NB4 (cell line): ENCODE data around the gene ARSH.
A peak's percentile ranks its signal among the peaks of the same experiment; 100 is the strongest.

ENCODE experiments used
- DNase-seq: peaks from one replicate; pipeline ENCODE4 v3.0.0; 2010; ENCODE audit warnings: low read depth
- H3K4me3 ChIP-seq: one replicate; pipeline ENCODE4 v1.5.1; 2011; ENCODE audit warnings: mild to moderate bottlenecking, low read depth, low read length, moderate library complexity
- MYC ChIP-seq: IDR thresholded peaks from 2 replicates; pipeline ENCODE4 v1.6.1; 2011; ENCODE audit warnings: low read depth, low read length
- POLR2A ChIP-seq: IDR thresholded peaks from 2 replicates; pipeline ENCODE4 v1.6.1; 2011; ENCODE audit warnings: mild to moderate bottlenecking; ENCODE audit not compliant: insufficient read length; ENCODE audit errors: extremely low read depth
- TF ChIP-seq, protein P1 (sequence below): IDR thresholded peaks from 2 replicates; pipeline ENCODE4 v1.6.1; 2011; ENCODE audit warnings: low read depth, low read length
- TF ChIP-seq, protein P2 (sequence below): IDR thresholded peaks from one replicate; pipeline ENCODE4 v1.5.1; 2012; ENCODE audit warnings: low read depth, low read length

ARSH gene

DNA sequence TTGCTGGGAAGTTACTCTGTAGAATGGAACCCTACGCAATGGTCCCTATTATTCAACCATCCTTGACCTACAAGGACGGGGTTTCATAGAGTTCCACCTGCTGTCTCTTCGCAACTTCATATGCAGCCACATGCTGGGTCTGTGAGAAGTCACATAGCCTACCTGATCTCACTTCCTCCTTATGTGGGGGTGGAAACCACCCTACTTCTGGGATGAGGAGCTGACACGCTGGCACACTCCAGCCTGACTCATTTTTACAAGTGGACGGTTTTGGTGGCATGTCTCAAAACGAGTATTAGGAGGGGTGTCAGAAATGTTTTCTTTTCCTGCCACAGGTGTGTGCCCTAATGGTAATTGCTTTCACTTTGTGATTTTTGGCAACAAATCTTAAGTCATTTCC is 40.4 kb upstream of the ARSH start:
- TF ChIP-seq MYC (no peak), POLR2A (no peak)
- TF ChIP-seq, protein P1, sequence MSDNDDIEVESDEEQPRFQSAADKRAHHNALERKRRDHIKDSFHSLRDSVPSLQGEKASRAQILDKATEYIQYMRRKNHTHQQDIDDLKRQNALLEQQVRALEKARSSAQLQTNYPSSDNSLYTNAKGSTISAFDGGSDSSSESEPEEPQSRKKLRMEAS, result no peak
- TF ChIP-seq, protein P2, sequence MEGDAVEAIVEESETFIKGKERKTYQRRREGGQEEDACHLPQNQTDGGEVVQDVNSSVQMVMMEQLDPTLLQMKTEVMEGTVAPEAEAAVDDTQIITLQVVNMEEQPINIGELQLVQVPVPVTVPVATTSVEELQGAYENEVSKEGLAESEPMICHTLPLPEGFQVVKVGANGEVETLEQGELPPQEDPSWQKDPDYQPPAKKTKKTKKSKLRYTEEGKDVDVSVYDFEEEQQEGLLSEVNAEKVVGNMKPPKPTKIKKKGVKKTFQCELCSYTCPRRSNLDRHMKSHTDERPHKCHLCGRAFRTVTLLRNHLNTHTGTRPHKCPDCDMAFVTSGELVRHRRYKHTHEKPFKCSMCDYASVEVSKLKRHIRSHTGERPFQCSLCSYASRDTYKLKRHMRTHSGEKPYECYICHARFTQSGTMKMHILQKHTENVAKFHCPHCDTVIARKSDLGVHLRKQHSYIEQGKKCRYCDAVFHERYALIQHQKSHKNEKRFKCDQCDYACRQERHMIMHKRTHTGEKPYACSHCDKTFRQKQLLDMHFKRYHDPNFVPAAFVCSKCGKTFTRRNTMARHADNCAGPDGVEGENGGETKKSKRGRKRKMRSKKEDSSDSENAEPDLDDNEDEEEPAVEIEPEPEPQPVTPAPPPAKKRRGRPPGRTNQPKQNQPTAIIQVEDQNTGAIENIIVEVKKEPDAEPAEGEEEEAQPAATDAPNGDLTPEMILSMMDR, result no peak
- no peak overlapping the region for H3K4me3 ChIP-seq
- peak; percentile 21 for DNase-seq

DNA sequence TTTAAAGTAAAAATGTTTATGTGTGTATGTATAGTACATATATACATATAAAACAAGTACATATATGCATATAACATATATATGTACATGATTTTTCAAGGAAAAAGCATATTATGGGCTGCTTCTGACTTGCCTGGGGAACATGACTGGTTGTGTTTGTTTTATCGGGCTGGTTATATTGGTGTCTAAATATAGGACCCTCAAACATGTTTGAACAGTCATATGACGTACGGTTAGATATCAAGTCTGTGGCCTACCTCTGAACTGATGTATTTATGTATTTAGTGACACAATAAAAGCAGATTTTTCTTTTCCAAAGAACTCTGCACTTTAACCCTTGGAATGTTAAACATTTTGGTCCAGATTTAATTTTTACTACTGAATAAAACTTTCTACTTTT is 39.3 kb upstream of the ARSH start:
- TF ChIP-seq, protein P2, result no peak
- TF ChIP-seq POLR2A (no peak), MYC (no peak)
- TF ChIP-seq, protein P1, result no peak
- no peak overlapping the region for H3K4me3 ChIP-seq
- DNase-seq, result no peak

DNA sequence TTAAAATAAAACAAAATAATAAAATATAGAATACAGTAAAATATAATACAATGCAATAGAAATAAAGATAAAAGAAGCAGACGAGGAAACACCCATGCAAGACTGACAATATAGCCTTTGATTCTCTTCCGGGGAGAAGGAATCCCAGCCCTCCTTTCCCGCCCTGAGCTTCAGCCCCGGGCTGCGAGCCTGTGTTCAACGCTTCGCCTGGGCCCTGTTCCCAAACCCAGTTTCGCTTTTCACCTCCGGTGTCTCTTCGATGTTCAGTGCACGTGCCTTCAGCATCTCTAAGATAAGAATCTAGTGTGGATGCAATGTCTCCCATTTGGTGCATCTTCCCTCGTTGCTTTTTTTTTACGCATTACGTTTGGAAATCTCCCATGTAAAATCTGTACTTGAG is 38.8 kb upstream of the ARSH start:
- TF ChIP-seq, protein P2, result no peak
- TF ChIP-seq MYC, result no peak
- TF ChIP-seq, protein P1, result no peak
- DNase-seq, result no peak
- no peak overlapping the region for H3K4me3 ChIP-seq

DNA sequence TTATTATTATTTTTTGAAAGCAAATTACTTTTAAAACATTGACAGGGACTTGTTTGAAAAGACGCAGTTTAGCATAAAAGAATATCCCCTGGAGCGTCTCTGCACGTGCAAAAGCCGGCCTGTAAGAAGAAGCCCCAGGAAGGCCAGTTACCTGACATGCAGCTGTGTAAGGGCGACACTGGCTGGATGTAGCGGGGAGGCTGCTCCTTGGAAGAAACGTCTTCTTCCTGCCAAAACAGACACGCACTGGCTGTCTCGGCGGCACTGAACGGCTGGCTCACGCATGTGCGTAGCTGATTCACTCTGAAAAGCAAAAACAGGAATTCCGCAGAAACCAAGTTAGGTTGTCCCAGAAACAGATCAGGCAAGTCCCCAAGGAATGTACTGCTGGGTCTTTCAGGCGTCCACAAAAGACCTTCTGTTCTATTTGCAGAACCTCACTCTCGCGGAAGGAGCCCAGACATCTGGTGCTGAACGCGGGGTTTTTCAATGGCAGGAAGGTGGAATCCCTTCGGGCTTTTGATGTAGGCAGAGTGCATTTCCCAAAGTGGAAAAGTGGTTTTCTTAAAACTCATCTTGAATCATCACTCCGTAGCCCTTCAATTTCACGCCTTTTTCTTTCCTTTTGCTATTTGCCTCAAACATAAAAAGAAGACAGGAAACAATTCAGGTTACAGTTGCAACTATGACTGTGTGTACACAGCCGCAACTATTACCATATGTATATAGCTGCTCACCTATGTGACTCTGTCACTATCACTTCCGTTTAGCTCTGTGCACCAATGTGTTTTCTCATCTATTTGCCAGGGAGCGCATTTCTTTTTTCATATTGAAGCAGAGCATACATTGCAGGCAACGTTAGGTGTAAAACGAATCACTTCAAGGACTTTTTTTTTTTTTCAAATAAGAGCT is 38.1 kb upstream of the ARSH start:
- DNase-seq, result no peak
- TF ChIP-seq, protein P2, result no peak
- TF ChIP-seq, protein P1, result no peak
- TF ChIP-seq MYC, result no peak
- TF ChIP-seq POLR2A, result no peak
- H3K4me3 ChIP-seq, result no peak overlapping the region

DNA sequence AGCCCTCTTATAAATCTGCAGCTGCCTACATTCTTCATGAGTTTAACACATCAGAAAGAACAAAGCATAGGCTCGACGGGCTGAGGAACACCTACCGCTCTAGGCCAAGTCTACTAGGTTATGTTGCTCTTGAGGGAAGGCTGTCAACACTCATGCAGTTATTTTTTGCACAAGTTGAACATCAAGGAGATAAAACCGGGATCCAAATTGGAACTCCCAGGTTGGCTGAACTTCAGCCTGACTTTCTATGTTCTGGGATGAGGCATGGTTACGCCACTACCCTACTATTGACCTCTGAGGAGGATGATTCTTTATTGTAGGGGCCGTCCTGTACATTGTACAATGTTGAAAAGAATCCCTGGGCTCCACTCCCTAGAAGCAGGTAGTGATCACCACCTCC is 37.3 kb upstream of the ARSH start:
- TF ChIP-seq, protein P2, result no peak
- TF ChIP-seq POLR2A (no peak), MYC (no peak)
- TF ChIP-seq, protein P1, result no peak
- no peak overlapping the region for H3K4me3 ChIP-seq
- no peak for DNase-seq

DNA sequence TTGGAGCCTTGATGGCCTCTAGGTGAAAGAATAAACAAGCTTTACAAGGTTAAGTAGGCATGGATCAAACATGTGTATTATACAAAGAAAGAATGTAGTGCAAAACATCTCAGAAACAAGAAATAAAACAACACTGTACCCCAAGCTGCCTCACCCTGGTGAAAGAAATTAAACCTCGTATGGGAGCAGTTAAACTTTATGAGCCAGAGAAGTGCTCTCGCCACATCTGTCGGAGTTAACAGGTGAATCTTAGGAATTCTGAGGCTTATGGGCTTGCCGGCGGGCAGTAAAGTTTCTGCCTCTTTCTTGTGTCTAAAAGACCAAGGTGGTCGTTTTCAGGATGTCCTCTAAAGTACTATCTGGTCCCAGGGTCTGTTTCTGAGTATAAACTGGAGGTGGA is 34.0 kb upstream of the ARSH start:
- H3K4me3 ChIP-seq, result no peak overlapping the region
- TF ChIP-seq, protein P1, result no peak
- TF ChIP-seq POLR2A, result no peak
- TF ChIP-seq, protein P2, result no peak
- DNase-seq, result no peak
